PFSK-1 (cell line): Measurements from ENCODE around the gene TLK1.

Experiments used
- POLR2AphosphoS5 ChIP-seq: IDR thresholded peaks from 2 replicates; pipeline ENCODE4 v1.6.1; 2012; ENCODE audit warnings: low read depth, mild to moderate bottlenecking, control low read depth, low read length, moderate library complexity
- REST ChIP-seq, 2 experiments: IDR thresholded peaks; 2 replicates each; pipeline versions ENCODE4 v1.6.1 to v1.8.0; 2011 to 2012; ENCODE audit warnings: low read depth in 2 of 2, low read length in 2 of 2, control low read depth in 1 of 2, inconsistent platforms in 1 of 2, mild to moderate bottlenecking in 1 of 2, moderate library complexity in 1 of 2; ENCODE audit not compliant: insufficient read depth in 1 of 2

- no peak for TF ChIP-seq POLR2AphosphoS5
- TF ChIP-seq REST (IDR thresholded peaks at IDR 0.05; ENCODE audit: insufficient read depth in 1 of 2, low read depth in 2 of 2, low read length in 2 of 2) = no peak
Observed at GRCh38 chr2:171174075-171174474, 13.4 kb upstream of the TLK1 start.
